Pancreas (tissue), 10 donors: Measurements from ENCODE around the gene SIGLEC10. TPM values are rescaled to one million over a fixed set of nuclear protein-coding genes. Genes with fewer than 3 reads are reported as not detected.
"Not testable (repeated sequence)": the region's sequence is repeated elsewhere in the genome, so short reads cannot be mapped to it uniquely, and the experiment has no call there.

Source experiments
- ATAC-seq, 4 donors: fragments of 200-7000 bp; cut with Tn5 transposase; one replicate each; pipeline versions ENCODE4 v1.8.0 to v1.9.1; 2020; ENCODE audit warnings: mild to moderate bottlenecking in 4 of 4, moderate library complexity in 4 of 4
- DNase-seq, 6 donors: peaks; one replicate each; pipeline ENCODE4 v3.0.0-alpha.2; 2020
- FAIRE-seq: peaks from 2 replicates; lab custom pipeline; 2012; peaks lifted over from hg19 to GRCh38; lab: Jason Lieb, UNC
- H3K27ac ChIP-seq, 4 donors: fragments of 200-600 bp; sonication (generic); 1 replicate in 3 of 4; 2 replicates in 1 of 4; pipeline versions ENCODE4 v1.5.0 to v1.8.0; 2020
- H3K27me3 ChIP-seq, 4 donors: fragments of 200-600 bp; one replicate each; pipeline ENCODE4 v1.8.0; 2021
- H3K36me3 ChIP-seq, 3 donors: fragments of 200-600 bp; sonication (generic) in 1 of 3; one replicate each; pipeline versions ENCODE4 v1.5.0 to v1.8.0; 2020 to 2021
- H3K4me1 ChIP-seq, 3 donors: fragments of 200-600 bp; one replicate each; pipeline ENCODE4 v1.8.0; 2021
- H3K4me3 ChIP-seq, 4 donors: fragments of 200-600 bp; sonication (generic) in 2 of 4; one replicate each; pipeline versions ENCODE4 v1.5.0 to v1.8.0; 2020 to 2021
- H3K9me3 ChIP-seq, 4 donors: fragments of 200-600 bp; one replicate each; pipeline ENCODE4 v1.8.0; 2021
- WGBS, 2 donors: extraction: QIAGEN DNeasy Blood & Tissue Kit; methylation state at CpG; one replicate each; pipeline ENCODE4 v1.1.7; 2013; 5-methylcytosine and 5-hydroxymethylcytosine counted together
- intact Hi-C, 3 donors: fragments of 100-400 bp; cut with DNase I; formaldehyde crosslinking; loops; one replicate each; pipeline versions ENCODE4 v1.11.1 to v1.14.2; 2022
- polyA plus RNA-seq, 2 donors: library from polyadenylated mRNA; stranded (reverse); fragments of 200-250 nt; gene quantifications; one replicate each; pipeline ENCODE4 v1.2.3, GENCODE V29; 2013
- total RNA-seq, 6 donors: library from RNA; stranded (reverse); fragmentation: NEBNext Ultra II Directional in 4 of 6; extraction: Animal tissue kit (Norgen Biotek cat#: 25700) in 4 of 6; gene quantifications; one replicate each; pipeline versions ENCODE4 v1.2.1 to v1.2.4, GENCODE V29; 2021 to 2023
- TF ChIP-seq, protein P1 (sequence below), 4 donors: fragments of 200-600 bp; sonication (generic) in 3 of 4; IDR thresholded peaks; one replicate each; pipeline versions ENCODE4 v1.5.0 to v1.8.0; 2021; ENCODE audit warnings: antibody characterized with exemption in 4 of 4
- donor health status: healthy with polysubstance abuse.
- donor health status: DM: no; HTN: no; CAD: no; lungs with moderate emphysema.
- donor health status: DM: no; HTN: no; CAD: no.
- donor health status: control.
- donor health status: control.
- donor health status: Bipolar disorder and iron deficiency.
- donor health status: DM: yes; HTN: yes; CAD: no.
- donor health status: DM: no; HTN: no; CAD: no.
- donor health status: DM: no; HTN: no; CAD: no.
- donor health status: DM: yes; HTN: yes; CAD: no.

Gene SIGLEC10
- total and polyA plus RNA-seq, 8 donors, result 0.08 to 10.1 (median 1.7) TPM

DNA sequence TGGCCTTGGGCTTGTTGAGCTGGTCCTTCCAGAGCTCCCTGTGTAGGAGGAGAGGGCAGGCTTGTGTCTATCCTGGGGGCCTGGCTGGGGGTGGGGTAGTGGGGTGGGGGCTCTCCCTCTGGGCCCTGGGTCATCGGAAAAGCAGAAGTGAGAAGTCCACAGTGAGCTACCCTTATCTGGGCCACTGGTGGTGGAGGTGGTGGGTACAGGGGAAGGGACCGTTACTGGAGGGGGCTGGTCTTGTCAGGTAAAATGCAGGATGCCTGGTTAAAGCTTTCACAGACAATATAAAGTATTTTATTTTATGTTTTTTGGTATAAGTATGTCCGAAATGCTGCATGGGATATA lies 342 bp upstream of the SIGLEC10 start:
- H3K4me1 ChIP-seq, result no peaks in the 10 kb centered on the region
- peak overlapping the region in 1 of 4 donors; percentile 11 for H3K27ac ChIP-seq
- FAIRE-seq (no peak), ATAC-seq (peak in 1 of 4 donors; percentile 17), DNase-seq (no peak)
- H3K36me3 ChIP-seq, result no peaks in the 10 kb centered on the region
- no peaks in the 10 kb centered on the region for H3K9me3 ChIP-seq
- H3K4me3 ChIP-seq, result no peak overlapping the region
- 56 to 57% methylated on average over 2 to 3 of the region's 3 CpGs for WGBS, 2 donors
- H3K27me3 ChIP-seq, result peaks cover 0 to 4% (median 0%) of the 10 kb centered on the region in 4 donors
- intact Hi-C loops, result no loop called here
- TF ChIP-seq, protein P1, sequence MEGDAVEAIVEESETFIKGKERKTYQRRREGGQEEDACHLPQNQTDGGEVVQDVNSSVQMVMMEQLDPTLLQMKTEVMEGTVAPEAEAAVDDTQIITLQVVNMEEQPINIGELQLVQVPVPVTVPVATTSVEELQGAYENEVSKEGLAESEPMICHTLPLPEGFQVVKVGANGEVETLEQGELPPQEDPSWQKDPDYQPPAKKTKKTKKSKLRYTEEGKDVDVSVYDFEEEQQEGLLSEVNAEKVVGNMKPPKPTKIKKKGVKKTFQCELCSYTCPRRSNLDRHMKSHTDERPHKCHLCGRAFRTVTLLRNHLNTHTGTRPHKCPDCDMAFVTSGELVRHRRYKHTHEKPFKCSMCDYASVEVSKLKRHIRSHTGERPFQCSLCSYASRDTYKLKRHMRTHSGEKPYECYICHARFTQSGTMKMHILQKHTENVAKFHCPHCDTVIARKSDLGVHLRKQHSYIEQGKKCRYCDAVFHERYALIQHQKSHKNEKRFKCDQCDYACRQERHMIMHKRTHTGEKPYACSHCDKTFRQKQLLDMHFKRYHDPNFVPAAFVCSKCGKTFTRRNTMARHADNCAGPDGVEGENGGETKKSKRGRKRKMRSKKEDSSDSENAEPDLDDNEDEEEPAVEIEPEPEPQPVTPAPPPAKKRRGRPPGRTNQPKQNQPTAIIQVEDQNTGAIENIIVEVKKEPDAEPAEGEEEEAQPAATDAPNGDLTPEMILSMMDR (IDR thresholded peaks at IDR 0.05), result no peak

DNA sequence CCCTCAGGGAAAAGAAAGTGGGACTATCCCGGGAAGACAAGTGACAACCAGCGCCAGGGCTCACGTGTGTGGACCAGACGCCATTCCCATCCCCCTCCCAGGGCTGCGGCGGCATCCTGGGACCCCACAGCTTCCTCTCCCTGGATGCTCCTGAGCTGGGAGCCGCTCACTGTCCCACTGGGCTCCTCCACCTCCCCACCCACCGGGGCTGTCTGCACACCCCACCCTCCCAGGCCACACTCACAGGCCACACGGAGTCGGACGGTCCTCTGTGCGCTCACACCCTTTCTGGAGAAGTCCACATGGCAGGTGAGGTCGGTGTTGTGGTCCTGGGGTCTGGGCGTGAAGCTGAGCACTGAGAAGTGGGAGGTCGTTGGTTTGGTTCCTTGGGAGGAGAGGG lies 1.0 kb downstream of the SIGLEC10 start:
- DNase-seq, H3K4me3 ChIP-seq, FAIRE-seq, H3K9me3 ChIP-seq, H3K36me3 ChIP-seq, ATAC-seq, intact Hi-C loops, H3K4me1 ChIP-seq, H3K27me3 ChIP-seq, H3K27ac ChIP-seq: not testable (repeated sequence)
- 48 to 54% methylated on average over 9 to 15 of the region's 15 CpGs for WGBS, 2 donors

DNA sequence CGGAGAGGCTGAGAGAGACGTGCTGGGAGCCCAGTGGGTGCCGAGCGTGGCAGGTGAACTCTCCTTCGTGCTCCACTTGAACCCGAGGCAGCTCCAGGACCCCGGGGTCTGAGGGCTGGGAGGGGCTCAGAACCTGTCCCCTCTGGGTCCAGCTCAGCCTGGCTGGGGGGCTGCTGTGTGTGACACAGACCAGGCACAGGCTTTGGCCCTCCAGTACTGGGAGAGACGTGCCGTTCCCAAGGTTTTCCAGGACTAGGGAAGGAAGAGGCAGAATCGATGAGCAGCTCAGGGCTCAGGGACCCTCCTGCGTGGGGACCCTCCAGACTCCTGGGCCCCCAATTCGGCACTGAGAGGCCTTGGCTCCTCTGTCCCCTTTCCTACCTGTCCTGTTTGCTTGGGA lies 2.3 kb downstream of the SIGLEC10 start:
- ATAC-seq, result no peak
- Histone ChIP-seq H3K27ac (no peak overlapping the region), H3K36me3 (no peaks in the 10 kb centered on the region), H3K4me3 (no peak overlapping the region), H3K27me3 (no peaks in the 10 kb centered on the region), H3K9me3 (no peaks in the 10 kb centered on the region), H3K4me1 (no peaks in the 10 kb centered on the region)
- intact Hi-C loops, result no loop called here
- WGBS, 2 donors, result 62 to 78% methylated on average over 12 of the region's 12 CpGs
- no peak for DNase-seq
- FAIRE-seq, result no peak
- TF ChIP-seq, protein P1 (IDR thresholded peaks at IDR 0.05), result no peak

DNA sequence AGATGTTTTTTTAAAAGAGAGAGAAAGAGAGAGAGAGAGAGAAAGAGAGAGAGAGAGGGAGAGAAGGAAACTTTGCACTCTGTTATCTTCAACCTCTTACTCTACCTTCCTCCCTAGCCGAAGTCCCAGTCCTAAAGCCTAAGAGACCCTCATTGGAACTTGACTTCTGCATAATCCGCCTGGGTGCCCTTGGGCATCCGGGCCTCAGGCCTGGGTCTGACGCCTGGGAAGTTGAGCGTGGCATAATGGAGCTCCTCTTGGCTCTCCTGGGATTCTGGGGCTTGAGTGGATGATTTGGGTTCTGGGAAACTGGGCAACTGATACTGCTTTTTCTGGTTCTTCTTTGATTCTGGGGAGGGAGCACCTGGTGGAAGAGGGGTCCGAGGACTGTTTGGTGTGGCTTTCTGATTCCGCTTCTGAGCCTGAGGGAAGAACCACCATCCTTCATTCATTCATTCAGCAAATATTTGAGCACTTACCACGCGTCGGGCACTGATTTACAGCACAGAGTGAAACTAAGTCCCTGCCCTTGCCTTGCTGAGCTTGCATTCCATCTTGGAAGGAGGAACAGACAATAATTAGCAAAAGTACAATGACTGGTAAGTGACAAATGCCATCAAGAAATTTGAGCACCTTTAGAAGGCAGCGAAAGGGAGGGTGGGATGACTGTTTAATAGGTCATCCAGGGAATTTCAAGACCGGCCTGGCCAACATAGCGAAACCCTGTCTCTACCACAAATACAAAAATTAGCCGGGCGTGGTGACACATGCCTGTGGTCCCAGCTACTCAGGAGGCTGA lies 6.3 kb downstream of the SIGLEC10 start:
- 70 to 81% methylated on average over 15 of the region's 15 CpGs for WGBS, 2 donors
- H3K4me3 ChIP-seq, result no peak overlapping the region
- DNase-seq, result no peak
- no peaks in the 10 kb centered on the region for H3K4me1 ChIP-seq
- ATAC-seq, result no peak
- no peak for FAIRE-seq
- no peaks in the 10 kb centered on the region for H3K27me3 ChIP-seq
- no peaks in the 10 kb centered on the region for H3K9me3 ChIP-seq
- H3K36me3 ChIP-seq, result no peaks in the 10 kb centered on the region
- no peak overlapping the region for H3K27ac ChIP-seq
- TF ChIP-seq, protein P1 (IDR thresholded peaks at IDR 0.05), result no peak
- intact Hi-C loops, result no loop called here

DNA sequence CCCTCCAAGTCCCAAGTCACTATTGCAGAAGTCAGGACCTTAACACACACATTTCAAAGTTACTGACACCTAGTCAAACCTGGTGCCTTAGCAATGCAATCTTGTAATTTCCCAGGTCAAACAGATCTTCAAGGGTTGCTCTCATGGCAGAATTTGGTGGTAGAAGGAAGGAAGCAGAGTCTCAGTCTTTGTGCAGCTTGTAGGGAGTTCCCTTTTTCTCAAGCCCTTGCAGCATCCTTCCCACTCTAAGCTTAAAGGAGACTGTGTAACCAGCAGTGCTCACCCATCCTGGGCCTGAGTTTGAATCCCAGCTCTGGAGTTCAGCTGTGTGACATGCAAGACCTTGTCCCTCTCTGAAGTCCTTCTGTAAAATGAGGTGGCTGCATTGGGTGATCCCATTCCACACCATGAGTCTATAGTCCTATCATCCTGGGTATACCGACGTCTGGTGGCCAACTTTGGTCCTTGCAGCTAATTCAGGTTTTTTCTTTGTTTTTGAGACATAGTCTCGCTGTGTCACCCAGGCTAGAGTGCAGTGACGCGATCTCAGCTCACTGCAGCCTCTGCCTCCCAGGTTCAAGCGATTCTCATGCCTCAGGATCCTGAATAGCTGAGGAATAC lies 9.8 kb downstream of the SIGLEC10 start:
- TF ChIP-seq, protein P1 (IDR thresholded peaks at IDR 0.05), result peak in 3 of 4 donors; percentile 18 to 22 (median 19)
- DNase-seq (peak in 1 of 6 donors; percentile 25), FAIRE-seq (no peak), ATAC-seq (peak in 3 of 4 donors; percentile 60 to 80 (median 68))
- H3K4me1 ChIP-seq, result no peaks in the 10 kb centered on the region
- H3K9me3 ChIP-seq, result no peaks in the 10 kb centered on the region
- no peak overlapping the region for H3K4me3 ChIP-seq
- WGBS, 2 donors, result 28 to 30% methylated on average over 6 of the region's 6 CpGs
- intact Hi-C loops, result no loop called here
- no peaks in the 10 kb centered on the region for H3K36me3 ChIP-seq
- no peaks in the 10 kb centered on the region for H3K27me3 ChIP-seq
- no peak overlapping the region for H3K27ac ChIP-seq
